Stomach (tissue), 4 donors: ENCODE data around the gene STRBP.
"Not testable (repeated sequence)": the region's sequence is repeated elsewhere in the genome, so short reads cannot be mapped to it uniquely, and the experiment has no call there.

Experiments used
- CTCF ChIP-seq, 7 experiments: fragments of 450-650 bp in 4 of 7; fragments of 200-600 bp in 3 of 7; sonication (generic) in 3 of 7; IDR thresholded peaks; one replicate each; pipeline ENCODE4 v1.5.1; 2016 to 2019; ENCODE audit warnings: antibody characterized with exemption in 7 of 7, control low read depth in 2 of 7, mild to moderate bottlenecking in 1 of 7
- POLR2A ChIP-seq, 4 donors: fragments of 450-650 bp; IDR thresholded peaks; one replicate each; pipeline ENCODE4 v1.6.1; 2016; ENCODE audit warnings: antibody characterized with exemption in 4 of 4, control low read depth in 2 of 4, mild to moderate bottlenecking in 1 of 4, moderate library complexity in 1 of 4

DNA sequence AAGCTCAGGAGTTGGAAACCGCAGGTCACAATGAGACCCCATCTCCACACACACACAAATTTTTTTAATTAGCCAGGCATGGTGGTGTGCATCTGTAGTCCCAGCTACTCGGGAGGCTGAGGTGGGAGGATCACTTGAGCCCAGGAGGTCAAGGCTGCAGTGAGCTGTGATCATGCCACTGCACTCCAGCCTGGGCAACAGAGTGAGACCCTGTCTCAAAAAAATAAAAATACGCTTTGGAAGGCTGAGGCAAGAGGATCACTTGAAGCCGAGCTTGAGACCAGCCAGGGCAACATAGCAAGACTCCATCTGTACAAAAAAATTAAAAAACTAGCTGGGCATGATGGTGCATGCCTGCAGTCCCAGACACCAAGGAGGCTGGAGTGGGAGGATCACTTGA, 19.2 kb downstream of the STRBP start:
- TF ChIP-seq POLR2A, CTCF (IDR thresholded peaks at IDR 0.05): not testable (repeated sequence)
